Measurements from ENCODE around the gene ZW10. TPM values are rescaled to one million over a fixed set of nuclear protein-coding genes. Genes with fewer than 3 reads are reported as not detected.

ZW10 gene
- total and polyA plus RNA-seq, 2 of the 13 experiments (the other 11 are each of a cell fraction or from before 2014, with no cell fraction given), result 5.8 to 31.3 TPM

- Histone ChIP-seq H3K9ac (ENCODE audit: insufficient read depth, low read depth, low read length) (no peak overlapping the region), H3K4me3 (replicated peaks in 1 of 3; ENCODE audit: insufficient read depth in 1 of 3, low read depth in 2 of 3, low read length in 3 of 3) (no peak overlapping the region), H4K20me1 (ENCODE audit: insufficient read depth, low read length) (no peaks in the 10 kb centered on the region), H3K9me3 (ENCODE audit: low read length) (no peaks in the 10 kb centered on the region), H3K79me2 (ENCODE audit: insufficient read depth, low read length) (no peaks in the 10 kb centered on the region), H3K27ac (ENCODE audit: extremely low read length, insufficient read depth, low read length) (no peak overlapping the region), H3K4me1 (ENCODE audit: insufficient read depth, low read length) (no peaks in the 10 kb centered on the region), H2AFZ (ENCODE audit: low read length) (no peak overlapping the region), H3K4me2 (ENCODE audit: low read depth, low read length) (no peak overlapping the region), H3K36me3 (replicated peaks in 1 of 2; ENCODE audit: control insufficient read depth in 1 of 2, insufficient read depth in 2 of 2, low read length in 2 of 2) (peaks cover 2 to 39% of the 10 kb centered on the region in 2 experiments; a peak in 3 of 5 replicates), H3K27me3 (ENCODE audit: control insufficient read depth in 1 of 2, insufficient read depth in 2 of 2, low read length in 2 of 2) (no peaks in the 10 kb centered on the region)
- FAIRE-seq (no peak), DNase-seq (ENCODE audit: low spot score) (no peak), ATAC-seq (no peak)
- ChIA-PET POLR2A (no interaction called here), CTCF (ENCODE audit: low intra/inter-chr PET ratio, low total read pairs) (no interaction called here)
- in situ Hi-C loops (cut with HindIII; ENCODE audit: extremely low pct_ligation_motif_present, low pct_unique_long_range_greater_than_20kb) (loop anchor here (25.0 kb wide), 1 partner anchor 444 kb away; no protein-coding TSS in a partner anchor), intact Hi-C loops (cut with micrococcal nuclease; ENCODE audit: unreplicated experiment) (no loop called here)
- BruUV-seq (replicated peaks), result no TSS peak
- no peak for TF ChIP-seq HMG20A (CRISPR knock-in tag; IDR thresholded peaks at IDR 0.05; ENCODE audit: borderline replicate concordance)
- 100% methylated on average over 3 of the region's 3 CpGs for WGBS (ENCODE audit: low lambda C conversion rate)
These were observed 44.9 kb upstream of the ZW10 start for GRCh38 chr11:113818426-113818825.

- no TSS peak for BruUV-seq (replicated peaks)
- Histone ChIP-seq H3K79me2 (ENCODE audit: insufficient read depth, low read length) (no peaks in the 10 kb centered on the region), H3K36me3 (replicated peaks in 1 of 2; ENCODE audit: control insufficient read depth in 1 of 2, insufficient read depth in 2 of 2, low read length in 2 of 2) (peaks cover 2 to 33% of the 10 kb centered on the region in 2 experiments; a peak in 3 of 5 replicates), H2AFZ (ENCODE audit: low read length) (no peak overlapping the region), H3K27ac (ENCODE audit: extremely low read length, insufficient read depth, low read length) (no peak overlapping the region), H3K27me3 (ENCODE audit: control insufficient read depth in 1 of 2, insufficient read depth in 2 of 2, low read length in 2 of 2) (no peaks in the 10 kb centered on the region), H3K4me1 (ENCODE audit: insufficient read depth, low read length) (no peaks in the 10 kb centered on the region), H3K4me3 (replicated peaks in 1 of 3; ENCODE audit: insufficient read depth in 1 of 3, low read depth in 2 of 3, low read length in 3 of 3) (no peak overlapping the region), H3K4me2 (ENCODE audit: low read depth, low read length) (no peak overlapping the region), H3K9ac (ENCODE audit: insufficient read depth, low read depth, low read length) (no peak overlapping the region), H3K9me3 (ENCODE audit: low read length) (no peaks in the 10 kb centered on the region), H4K20me1 (ENCODE audit: insufficient read depth, low read length) (no peaks in the 10 kb centered on the region)
- ChIA-PET POLR2A (no interaction called here), CTCF (ENCODE audit: low intra/inter-chr PET ratio, low total read pairs) (no interaction called here)
- 95% methylated on average over 6 of the region's 6 CpGs for WGBS (ENCODE audit: low lambda C conversion rate)
- ATAC-seq (no peak), FAIRE-seq (no peak), DNase-seq (ENCODE audit: low spot score) (no peak)
- intact Hi-C loops (cut with micrococcal nuclease; ENCODE audit: unreplicated experiment) (no loop called here), in situ Hi-C loops (cut with HindIII; ENCODE audit: extremely low pct_ligation_motif_present, low pct_unique_long_range_greater_than_20kb) (loop anchor here (25.0 kb wide), 1 partner anchor 445 kb away; no protein-coding TSS in a partner anchor)
- TF ChIP-seq REL (CRISPR knock-in tag; conservative IDR thresholded peaks at IDR 0.05), result no peak
- no peak for TF ChIP-seq ATM (IDR thresholded peaks at IDR 0.05; ENCODE audit: borderline replicate concordance)
- no peak for TF ChIP-seq PAWR (CRISPR knock-in tag; IDR thresholded peaks at IDR 0.05; ENCODE audit: borderline replicate concordance)
- no peak for TF ChIP-seq ZBTB49 (CRISPR knock-in tag; IDR thresholded peaks at IDR 0.05; ENCODE audit: borderline replicate concordance)
- TF ChIP-seq ZSCAN25 (CRISPR knock-in tag; IDR thresholded peaks at IDR 0.05), result no peak
- TF ChIP-seq SP140L (CRISPR knock-in tag; IDR thresholded peaks at IDR 0.05; ENCODE audit: borderline replicate concordance), result no peak
- TF ChIP-seq ZNF772 (CRISPR knock-in tag; IDR thresholded peaks at IDR 0.05), result no peak
These were observed 44.1 kb upstream of the ZW10 start for GRCh38 chr11:113817626-113818025.

All from HepG2 (cell line).